Measurements from ENCODE around the gene KIF2A.
A peak's percentile ranks its signal among the peaks of the same experiment; 100 is the strongest.
"Not testable (repeated sequence)": the region's sequence is repeated elsewhere in the genome, so short reads cannot be mapped to it uniquely, and the experiment has no call there.

The KIF2A gene

DNA sequence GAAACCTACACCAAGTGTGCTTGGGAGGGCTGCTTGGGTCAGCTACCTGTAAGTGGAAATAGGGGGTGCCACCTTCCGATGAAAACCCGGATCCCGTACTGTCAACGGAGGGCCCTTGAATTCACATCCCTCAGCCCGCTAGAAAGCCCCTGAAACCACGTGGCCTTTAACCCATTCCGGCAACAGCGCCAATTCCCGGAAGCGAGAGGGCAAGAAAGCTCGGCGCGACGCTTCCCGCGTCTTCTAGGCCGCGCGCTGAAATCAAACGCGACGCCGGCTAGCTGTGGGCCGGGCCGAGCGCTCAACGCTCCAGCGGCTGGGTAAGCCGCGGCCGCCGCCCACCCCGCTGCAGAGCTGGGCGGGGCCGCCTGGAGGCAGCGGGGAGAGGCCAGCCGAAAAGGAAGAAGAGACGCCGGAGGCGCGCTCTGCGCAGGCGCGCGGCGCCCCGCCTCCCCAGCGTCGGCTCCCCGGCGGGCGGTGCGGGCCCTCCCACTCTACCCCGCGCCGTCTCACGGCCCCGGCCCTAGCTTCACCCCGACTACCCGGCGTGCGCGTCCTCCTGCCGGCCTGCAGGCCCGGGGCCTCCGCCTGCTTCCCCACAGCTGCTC is at the start of gene KIF2A:
KIF2A (plus strand) TSS at position 492 of the 608 bp plus-strand sequence. CDS start 267 bp downstream, outside the sequence.
- peak; percentile 91 for DNase-seq

DNA sequence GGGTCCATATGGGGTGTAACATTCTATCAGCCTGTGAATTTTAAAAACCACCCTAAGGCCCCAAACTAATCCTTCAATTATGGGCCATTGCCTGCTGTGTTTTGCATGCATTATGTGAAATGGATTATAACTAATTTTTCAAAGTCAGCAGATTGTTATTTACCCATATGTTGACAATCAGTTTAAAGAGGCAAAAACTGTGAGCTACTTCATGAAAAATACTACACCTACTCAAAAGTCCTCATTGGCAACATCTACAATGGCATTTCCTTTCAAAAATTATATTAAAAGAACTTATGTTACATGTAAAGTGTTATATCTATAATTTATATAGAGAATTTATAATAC is 49.0 kb upstream of the KIF2A start:
- DNase-seq = no peak

DNA sequence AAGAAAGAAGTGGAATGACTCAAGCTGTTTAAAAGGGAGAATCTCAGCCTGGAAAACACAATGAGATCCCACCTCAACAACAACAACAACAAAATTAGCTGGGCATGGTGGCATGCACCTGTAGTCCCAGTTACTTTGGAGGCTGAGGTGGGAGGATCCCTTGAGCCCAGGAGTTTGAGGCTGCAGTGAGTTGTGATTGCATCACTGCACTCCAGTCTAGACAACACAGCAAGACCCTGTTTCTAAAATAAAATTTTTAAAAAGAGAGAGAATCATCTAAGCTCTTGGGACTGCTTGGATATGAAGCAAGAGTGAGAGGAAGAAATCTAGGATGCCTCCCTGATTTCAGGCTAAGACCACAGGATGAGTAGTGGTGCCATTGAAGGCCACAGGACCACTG is 47.4 kb upstream of the KIF2A start:
- no peak for DNase-seq

DNA sequence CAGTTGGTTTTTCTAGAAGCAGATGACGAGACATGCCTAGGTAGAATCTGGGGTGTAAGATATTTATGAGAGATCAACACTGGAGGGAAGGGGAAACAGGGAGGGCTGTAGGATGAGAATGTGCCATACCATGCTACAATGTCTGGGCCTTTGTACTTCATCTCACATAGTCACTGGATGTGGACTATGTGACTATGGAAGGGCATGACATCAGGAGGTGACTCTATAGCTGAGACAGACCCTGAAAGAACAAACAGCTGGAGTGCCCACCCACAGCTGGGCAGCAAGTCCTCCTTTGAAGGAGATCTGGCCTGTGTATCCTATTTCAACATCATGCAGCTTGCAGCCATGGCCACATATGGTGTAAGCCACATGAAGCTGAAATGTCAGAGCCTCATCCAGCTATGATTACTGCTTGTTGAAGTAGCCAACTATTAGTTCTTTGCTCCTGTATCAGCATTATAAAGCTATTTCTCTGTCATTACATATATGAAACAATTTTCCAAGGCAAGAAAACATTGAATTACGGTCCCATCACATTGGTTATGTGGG is 46.2 kb upstream of the KIF2A start:
- DNase-seq = no peak

DNA sequence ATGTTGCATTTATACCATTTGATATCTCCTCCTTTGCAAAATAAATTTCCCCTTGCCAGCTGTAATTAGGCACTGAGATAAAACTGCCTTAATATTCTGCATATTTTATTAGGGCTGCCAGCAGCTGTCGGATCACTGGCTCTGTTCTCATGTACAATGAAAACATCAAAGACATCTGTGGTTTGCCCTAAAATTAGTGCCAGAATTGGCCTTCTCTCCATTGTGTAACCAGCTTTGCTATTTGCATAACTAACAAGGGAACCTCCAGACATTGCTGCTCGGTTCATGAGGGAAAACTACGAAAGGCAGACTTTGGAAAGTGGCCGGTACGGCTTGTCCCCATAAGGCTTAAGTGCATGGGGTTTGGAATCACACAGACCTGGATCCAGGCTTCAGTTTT is 45.5 kb upstream of the KIF2A start:
- peak; percentile 44 for DNase-seq

DNA sequence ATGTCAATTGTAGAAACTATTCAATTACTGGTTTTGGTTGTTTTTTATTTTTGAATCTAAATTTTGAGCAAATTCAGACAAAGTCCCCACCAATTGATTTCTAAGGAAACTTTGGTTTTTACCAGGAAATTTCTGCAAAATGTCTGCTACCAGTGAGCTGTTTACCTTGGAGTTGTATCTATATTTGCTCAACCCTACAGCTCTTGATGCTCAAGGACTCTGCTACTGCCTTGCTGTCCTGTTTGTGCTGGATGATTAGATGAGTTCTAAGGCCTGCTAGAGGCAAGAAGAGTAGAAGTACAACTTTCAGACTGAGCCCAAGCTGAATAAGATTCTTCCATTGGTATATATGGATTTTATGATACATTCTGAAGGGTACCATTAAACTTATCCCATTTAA is 42.6 kb upstream of the KIF2A start:
- DNase-seq = no peak

DNA sequence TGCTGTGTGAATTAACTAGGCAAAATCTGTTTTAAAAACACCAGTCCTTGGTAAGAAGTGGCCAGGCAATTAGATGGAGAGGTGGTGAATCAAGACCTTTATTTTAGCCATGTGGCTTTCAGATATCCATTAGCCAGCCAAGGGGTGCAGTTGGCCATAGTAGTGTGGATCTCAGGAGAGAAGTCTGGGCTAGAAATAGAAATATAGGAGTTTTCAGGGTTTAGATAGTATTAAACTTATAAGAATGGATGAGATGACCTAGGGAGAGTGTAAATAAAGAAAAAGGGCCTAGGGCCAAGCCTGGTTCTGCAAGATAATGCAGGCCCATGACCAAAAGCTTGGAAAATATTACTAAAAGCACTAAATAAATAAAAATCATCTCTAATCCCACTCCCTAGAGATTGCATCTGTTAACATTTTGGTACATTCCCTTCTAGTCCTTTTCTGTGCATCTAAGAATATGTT is 40.3 kb upstream of the KIF2A start:
- DNase-seq = no peak

DNA sequence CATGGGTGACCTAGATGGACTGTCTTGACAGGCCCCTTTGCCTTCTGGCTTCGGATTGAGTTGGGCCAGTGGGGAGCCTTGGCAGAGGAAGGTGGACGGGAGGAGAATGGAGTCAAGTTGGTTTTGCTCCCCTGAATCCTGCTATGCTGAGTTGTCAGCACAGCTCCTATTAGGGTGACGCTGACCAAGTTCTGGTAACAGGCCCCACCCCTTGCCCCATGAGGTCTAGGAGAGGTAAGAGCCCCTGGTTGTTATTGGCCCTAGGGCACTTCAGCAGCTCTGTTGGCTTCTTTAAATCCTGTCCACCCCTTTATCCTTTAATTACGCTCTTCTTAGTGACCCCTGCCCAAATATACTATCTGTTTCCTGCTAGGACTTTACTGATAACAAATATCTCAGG is 39.4 kb upstream of the KIF2A start:
- DNase-seq = no peak

DNA sequence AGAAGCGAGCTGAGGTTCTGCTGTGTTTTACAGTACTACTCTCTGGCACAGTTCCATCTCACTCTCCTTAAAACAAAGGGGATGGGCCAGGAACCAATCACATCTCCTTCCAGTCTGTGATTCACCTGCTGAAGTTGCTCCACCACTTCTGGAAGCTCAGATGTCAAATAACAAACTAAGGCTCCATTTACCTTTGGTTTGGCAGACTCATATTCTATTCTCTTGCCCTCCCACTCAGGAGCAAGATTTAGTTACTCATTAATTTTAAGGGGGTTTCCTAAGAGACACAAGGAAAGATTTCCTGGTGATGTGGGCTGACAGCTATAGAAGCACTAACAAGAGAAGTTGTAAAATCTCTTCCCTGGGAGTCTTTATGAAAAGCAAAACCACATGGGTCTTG is 37.8 kb upstream of the KIF2A start:
- peak; percentile 35 for DNase-seq

DNA sequence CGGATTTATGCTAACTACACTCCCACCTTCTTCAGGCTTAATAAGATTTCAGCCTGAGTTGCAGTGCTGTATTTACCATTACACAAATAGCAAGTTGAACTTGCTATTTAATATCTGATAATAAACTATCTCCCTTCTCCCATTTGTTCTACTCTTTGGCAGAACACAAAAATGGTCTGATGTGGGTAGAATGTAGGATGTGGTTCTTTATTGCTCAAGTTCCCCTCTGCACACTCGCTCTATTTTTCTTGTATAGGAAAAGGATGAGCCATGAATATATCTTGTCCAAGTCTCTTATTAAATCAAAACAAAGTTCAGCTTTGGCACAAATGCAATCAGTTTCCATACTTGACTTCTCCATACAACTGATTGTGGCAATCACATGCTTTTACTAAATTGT is 37.2 kb upstream of the KIF2A start:
- no peak for DNase-seq

DNA sequence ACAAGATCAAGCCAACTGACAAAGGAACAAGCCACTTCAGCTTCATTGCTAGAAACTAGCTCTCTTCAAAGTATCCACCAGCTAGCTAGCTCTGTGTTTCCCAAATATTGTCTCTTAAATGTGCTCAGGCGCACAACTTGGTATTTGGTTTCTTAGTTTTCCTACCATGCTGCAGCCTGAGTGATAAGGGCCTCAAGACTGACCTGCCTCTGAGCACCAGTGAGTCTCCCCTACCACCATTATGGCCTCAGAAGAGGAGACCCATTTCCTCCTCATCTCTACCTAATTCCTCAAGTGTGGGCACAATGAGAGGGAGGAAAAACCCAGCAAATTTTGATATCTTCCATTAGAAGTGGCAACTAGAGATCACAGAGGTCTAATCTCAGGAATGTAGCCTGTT is 34.6 kb upstream of the KIF2A start:
- no peak for DNase-seq

DNA sequence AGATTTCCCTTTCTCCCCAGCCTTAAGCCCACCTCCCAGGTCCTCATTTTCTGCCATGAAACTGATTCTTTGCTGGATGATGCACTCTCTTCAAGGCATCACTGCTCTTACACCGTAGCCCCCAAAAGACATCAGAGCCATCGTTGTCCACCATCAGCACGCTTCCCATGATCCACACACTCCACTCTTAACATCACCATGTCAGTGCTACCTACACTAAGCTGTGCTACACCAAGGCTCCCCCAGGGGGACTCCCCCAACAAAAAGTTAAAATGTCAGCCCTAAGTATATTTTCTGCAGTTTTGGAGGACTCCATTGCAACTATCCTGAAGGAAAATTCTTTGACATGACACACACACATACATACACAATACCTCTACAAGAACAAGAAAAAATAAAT is 34.1 kb upstream of the KIF2A start:
- DNase-seq = no peak

DNA sequence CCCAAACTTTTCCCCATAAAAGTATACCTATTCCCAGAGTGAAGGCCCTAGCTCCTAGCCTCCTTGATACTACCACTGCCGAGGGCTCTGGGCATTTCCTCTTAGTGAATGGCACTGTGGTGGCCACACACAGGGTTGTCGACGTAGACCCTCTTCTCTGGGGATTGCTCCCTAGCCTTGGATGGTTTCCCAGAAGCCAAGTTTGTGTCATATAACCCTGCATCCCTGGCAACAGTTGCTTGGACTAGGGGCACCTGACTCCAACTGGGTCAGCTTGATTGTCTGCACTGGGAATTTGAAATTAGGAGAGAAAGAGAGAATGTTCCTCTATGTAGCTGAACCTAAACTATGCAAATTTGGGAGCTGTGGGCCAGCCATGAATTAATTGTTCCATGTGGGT is 32.3 kb upstream of the KIF2A start:
- no peak for DNase-seq

DNA sequence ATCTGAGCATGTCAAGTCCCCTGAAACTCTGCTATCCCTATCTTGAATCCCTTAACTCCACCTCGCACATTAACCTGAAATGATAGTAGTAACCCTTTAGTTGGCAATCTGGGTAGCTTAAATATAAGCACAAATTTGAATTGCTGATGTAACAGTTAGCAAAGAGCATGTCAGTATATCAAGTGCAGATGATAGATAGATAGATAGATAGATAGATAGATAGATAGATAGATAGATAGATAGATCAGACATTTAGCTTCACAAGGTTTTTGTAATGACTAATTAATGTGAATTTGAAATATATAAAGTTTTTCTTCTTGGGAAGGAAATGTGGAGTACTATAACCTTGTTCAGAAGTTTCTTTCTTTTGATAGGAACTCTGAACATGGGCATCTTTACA is 30.4 kb upstream of the KIF2A start:
- no peak for DNase-seq

DNA sequence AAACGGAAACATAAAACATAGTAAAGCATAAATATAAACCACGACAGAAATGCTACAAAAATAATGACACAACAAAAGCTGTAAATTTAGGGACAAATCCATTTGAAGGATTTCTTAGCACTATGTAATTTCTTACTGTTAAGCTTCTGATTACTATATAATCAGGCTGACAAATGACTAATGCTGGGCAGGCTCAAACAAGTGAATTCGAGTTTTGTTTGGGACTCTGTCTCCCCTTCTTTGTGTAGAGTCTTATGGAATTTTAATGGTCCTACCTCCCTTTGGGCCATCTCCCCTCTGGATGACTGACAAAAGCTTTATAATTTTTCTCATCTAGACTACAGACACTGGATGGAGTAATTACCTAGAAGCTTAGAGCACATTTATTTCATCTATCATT is 24.6 kb upstream of the KIF2A start:
- no peak for DNase-seq

DNA sequence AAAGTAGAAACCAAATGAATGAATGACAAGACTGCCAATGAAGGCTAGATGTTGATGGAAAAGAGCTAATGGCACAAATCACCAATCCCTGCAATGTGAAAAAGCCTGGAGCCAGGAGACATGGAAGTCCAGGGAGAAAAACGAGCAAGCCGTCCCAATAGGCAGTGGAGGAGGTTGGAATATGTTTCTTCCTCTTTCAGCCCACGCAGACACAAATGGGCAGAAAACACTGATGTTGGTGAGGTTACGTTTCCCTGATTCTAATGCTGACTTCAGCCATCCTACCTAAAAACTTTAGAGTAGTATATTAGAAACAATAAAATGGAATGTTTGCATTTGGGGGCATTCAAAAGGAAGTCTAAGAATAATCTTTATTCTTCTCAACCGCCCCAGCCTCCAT is 23.9 kb upstream of the KIF2A start:
- DNase-seq = no peak

DNA sequence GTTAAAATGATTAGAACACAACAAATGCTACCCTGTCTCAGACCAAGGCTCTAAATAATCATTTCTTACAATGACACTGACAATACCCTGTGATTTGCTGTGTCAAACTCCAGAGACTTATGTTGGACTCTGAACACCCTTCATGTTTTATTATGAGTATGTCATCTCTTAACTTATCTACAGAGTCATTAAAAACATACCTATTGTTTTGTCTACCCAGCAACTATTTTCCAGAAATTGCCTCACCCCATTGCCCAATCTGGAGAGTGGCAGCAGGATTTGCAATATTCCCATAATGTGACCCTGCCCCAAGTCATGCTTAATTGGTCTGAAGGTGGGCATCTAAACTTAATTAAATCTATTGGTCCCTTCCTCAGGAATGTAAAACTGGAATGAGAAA is 23.0 kb upstream of the KIF2A start:
- DNase-seq = no peak

DNA sequence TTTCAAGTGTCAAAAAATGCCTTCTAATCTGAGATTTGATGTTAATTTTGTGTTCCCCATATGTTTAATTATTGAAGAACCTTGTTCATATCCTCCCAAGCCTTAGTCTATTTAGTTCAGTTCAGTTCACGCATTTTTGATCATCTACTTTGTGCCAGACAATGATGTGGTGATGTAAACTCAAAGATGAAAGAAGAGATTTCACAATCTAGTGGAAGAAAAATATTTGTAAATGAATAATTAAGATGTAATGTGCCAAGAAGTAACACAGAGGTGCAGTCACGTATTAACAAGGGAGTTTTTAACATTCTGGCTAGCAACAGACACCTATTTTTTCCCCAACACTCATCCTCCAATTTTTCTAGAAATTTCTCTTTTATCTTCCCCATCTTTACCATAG is 22.1 kb upstream of the KIF2A start:
- no peak for DNase-seq

DNA sequence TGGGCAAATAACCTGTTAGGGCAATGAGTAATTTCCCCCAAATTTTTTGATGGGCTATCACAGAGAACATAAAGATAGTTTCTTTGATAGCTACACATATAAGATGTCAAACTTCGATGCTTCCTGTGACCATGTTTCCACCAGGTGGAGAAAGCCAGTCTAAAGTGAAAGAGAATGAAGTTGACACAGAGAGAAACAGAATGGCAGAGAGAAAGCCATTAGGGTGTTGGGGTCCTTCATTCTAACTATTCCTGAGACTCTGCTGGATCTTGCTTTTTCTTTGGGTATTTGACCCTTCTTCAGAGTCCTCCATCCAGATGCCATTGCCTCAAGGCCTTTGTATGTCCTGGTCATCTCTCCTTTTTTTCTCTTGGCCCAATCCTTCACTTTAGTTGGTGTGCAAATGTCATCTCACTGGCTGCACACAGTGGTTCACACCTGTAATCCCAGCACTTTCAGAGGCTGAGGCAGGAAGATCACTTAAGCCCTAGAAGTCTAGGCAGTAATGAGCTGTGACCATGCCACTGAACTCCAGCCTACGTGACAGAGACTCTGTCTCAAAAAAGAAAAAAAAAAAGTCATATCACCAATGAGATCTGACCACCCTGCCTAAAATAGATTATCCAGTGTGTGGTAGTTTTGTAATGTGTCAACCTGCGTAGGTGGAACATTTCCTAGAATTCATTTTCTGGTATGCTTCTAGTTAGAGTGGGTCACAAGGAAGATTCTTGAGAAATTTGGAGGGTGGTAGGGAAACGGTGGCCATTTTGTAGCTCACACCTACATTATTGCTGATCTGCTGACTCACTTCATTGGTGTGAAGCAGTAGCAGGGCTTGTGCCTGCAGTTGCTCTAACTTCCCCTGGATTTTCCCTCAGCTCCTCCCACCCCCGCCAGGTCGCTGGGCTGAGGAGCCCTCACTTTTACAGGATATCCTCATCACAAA is 20.8 kb upstream of the KIF2A start:
- no peak for DNase-seq

DNA sequence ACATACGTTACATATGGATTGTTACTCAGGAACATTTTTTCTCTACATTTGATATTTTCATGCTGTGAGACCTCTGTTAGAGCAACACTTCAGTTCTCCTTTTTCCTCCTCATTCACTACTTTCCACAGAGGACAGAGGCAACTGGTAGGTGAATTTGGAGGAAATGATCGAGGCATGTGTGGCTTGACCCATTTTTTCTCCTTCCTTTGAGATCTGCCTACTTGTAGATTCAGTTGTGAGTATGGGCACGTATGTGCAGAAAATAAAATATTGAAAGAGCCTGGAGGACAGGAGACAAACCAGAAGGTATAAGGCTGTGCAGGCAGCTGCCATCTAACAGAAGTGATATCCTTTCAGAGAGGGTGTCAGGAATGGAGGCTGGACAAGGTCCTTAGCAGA is 19.2 kb upstream of the KIF2A start:
- no peak for DNase-seq

DNA sequence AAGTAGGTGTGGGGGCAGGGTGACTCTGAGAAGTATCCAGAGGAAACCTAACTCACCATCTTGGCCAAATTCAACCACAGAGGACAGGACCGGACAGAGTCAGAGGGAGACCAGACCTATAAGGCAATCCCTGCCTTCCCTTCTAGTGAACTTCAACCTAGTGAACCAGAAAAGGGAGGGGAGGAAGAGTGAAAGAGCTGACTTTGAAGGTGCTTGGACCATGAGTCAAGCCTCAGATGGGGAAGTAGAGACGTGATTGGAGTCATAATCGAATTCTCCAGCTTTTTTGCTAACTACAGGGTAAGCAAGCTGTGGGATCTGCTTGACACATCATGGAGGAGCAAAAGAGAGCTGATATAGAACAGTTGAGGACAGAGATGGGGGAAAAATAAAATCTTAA is 18.8 kb upstream of the KIF2A start:
- no peak for DNase-seq

DNA sequence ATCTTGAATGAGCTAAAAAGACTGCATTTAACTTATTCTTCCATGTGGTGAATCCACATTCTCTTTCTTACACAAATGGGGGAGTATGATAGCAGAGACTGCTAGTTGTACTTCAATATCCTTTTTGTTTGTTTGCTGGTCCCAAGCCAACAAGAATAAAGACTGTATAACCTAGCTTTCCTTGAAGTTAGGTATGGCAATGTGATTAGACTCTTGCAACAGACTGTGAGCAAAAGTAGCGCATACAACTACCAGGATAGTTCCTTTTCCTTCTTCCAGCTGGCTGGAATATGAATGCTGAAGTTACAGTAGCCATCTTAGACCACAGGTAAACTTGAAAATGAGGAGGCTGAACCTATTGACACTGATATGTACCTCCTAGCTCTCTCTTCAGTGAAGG is 17.9 kb upstream of the KIF2A start:
- DNase-seq = no peak

DNA sequence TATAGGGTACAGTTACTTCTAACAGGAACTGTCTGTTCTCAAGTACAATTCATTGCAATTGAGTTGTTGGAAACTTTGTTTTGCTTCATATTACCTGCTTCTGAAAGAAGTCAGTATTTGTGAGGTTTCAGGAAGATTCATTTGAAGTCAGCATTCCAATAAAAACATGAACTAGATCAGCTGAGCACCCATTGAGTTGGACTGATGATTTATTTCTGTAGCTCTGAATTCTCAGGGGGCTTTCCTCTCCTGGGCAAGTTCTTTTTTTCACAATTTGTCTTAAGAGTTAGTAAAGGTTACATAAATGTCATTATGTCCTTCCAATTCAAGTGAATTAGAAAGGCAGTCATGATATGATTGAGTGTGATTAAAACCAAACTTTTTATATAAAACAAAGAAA is 16.2 kb upstream of the KIF2A start:
- DNase-seq = no peak

DNA sequence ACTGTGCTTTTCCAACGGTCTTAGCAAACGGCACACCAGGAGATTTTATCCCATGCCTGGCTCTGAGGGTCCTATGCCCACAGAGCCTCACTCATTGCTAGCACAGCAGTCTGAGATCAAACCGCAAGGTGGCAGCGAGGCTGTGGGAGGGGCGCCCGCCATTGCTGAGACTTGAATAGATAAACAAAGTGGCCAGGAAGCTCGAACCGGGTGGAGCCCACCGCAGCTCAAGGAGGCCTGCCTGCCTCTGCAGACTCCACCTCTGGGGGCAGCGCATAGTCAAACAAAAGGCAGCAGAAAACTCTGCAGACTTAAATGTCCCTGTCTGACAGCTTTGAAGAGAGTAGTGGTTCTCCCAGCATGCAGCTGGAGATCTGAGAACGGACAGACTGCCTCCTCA is 14.2 kb upstream of the KIF2A start:
- DNase-seq = not testable (repeated sequence)
